HepG2 (cell line): Measurements from ENCODE around the gene DCUN1D2. TPM values are rescaled to one million over a fixed set of nuclear protein-coding genes. Genes with fewer than 3 reads are reported as not detected.

Experiments used
- ARID5B ChIP-seq: IDR thresholded peaks from 2 replicates; pipeline ENCODE4 v1.4.0; 2020; ENCODE audit warnings: mild to moderate bottlenecking, missing genetic modification reagents
- FOXO1 ChIP-seq: sonication (generic); formaldehyde crosslinking; IDR thresholded peaks from 2 replicates; pipeline ENCODE4 v1.4.0; 2020; ENCODE audit warnings: missing genetic modification reagents
- HMGXB4 ChIP-seq, 2 experiments: sonication (generic) in 1 of 2; formaldehyde crosslinking in 1 of 2; IDR thresholded peaks; 2 replicates each; pipeline versions ENCODE4 v1.4.0 to v1.6.1; 2018 to 2020; ENCODE audit warnings: missing genetic modification reagents in 2 of 2, borderline replicate concordance in 1 of 2, low read depth in 1 of 2, mild to moderate bottlenecking in 1 of 2, missing biosample characterization in 1 of 2
- HOXA3 ChIP-seq: sonication (generic); formaldehyde crosslinking; IDR thresholded peaks from 2 replicates; pipeline ENCODE4 v1.5.0; 2020; ENCODE audit warnings: missing genetic modification reagents
- SPEN ChIP-seq: sonication (generic); formaldehyde crosslinking; IDR thresholded peaks from 2 replicates; pipeline ENCODE4 v1.5.1; 2020; ENCODE audit warnings: low read depth, mild to moderate bottlenecking, missing genetic modification reagents
- TRIM22 ChIP-seq: fragments of 450-650 bp; IDR thresholded peaks from 2 replicates; pipeline ENCODE4 v1.6.1; 2017
- USF2 ChIP-seq, 2 experiments: sonication (generic) in 1 of 2; formaldehyde crosslinking in 1 of 2; IDR thresholded peaks; 2 replicates each; pipeline versions ENCODE4 v1.5.1 to v1.6.1; 2011 to 2020; ENCODE audit warnings: borderline replicate concordance in 1 of 2, low read depth in 1 of 2, low read length in 1 of 2, mild to moderate bottlenecking in 1 of 2, missing genetic modification reagents in 1 of 2, moderate library complexity in 1 of 2
- ZKSCAN8 ChIP-seq: IDR thresholded peaks from 2 replicates; pipeline ENCODE4 v1.6.1; 2016; ENCODE audit warnings: borderline replicate concordance, missing genetic modification reagents, missing compliant biosample characterization
- ZNF264 ChIP-seq: sonication (generic); formaldehyde crosslinking; IDR thresholded peaks from 2 replicates; pipeline ENCODE4 v1.4.0; 2020; ENCODE audit warnings: missing genetic modification reagents
- ZNF382 ChIP-seq: sonication (generic); formaldehyde crosslinking; IDR thresholded peaks from 2 replicates; pipeline ENCODE4 v1.5.0; 2020; ENCODE audit warnings: missing genetic modification reagents, mild to moderate bottlenecking, borderline replicate concordance
- ZNF556 ChIP-seq: sonication (generic); formaldehyde crosslinking; IDR thresholded peaks from 2 replicates; pipeline ENCODE4 v1.4.0; 2020; ENCODE audit warnings: mild to moderate bottlenecking, missing genetic modification reagents, borderline replicate concordance
- ZNF713 ChIP-seq: sonication (generic); formaldehyde crosslinking; IDR thresholded peaks from 2 replicates; pipeline ENCODE4 v1.4.0; 2020; ENCODE audit warnings: mild to moderate bottlenecking, missing genetic modification reagents
- ZNF749 ChIP-seq: sonication (generic); formaldehyde crosslinking; IDR thresholded peaks from 2 replicates; pipeline ENCODE4 v1.8.0; 2022; ENCODE audit warnings: mild to moderate bottlenecking, missing genetic modification reagents, moderate library complexity, borderline replicate concordance
- ZNF792 ChIP-seq: IDR thresholded peaks from 2 replicates; pipeline ENCODE4 v1.6.1; 2016
- polyA plus RNA-seq, 8 experiments: library from polyadenylated mRNA; depleted of rRNA in 3 of 8; stranded (reverse) in 7 of 8; unstranded in 1 of 8; fragments of >200 nt; fragmentation: Illumina TruSeq in 4 of 8; extraction: Trizol in 4 of 8; gene quantifications; 2 replicates each; pipeline versions ENCODE4 v1.2.1 to v1.2.3, GENCODE V29; 2011 to 2016; ENCODE audit warnings: low read depth in 4 of 8, missing spikeins in 1 of 8, mixed read lengths in 1 of 8; ENCODE audit not compliant: insufficient read depth in 1 of 8
- total RNA-seq, 5 experiments: library from RNA; depleted of rRNA; stranded (reverse); fragments of >200 nt; fragmentation: Illumina TruSeq; extraction: Trizol; gene quantifications; 2 replicates each; pipeline ENCODE4 v1.2.3, GENCODE V29; 2016; ENCODE audit warnings: low read depth in 1 of 5

Gene DCUN1D2
- total and polyA plus RNA-seq, 2 of the 13 experiments (the other 11 are each of a cell fraction or from before 2014, with no cell fraction given) = 9.1 to 9.6 TPM

GRCh38 chr13:113448885-113449692, 41.4 kb downstream of the DCUN1D2 start (continued):
- TF ChIP-seq ZNF264 (CRISPR knock-in tag) (no peak), HMGXB4 (CRISPR knock-in tag; IDR thresholded peaks at IDR 0.05; ENCODE audit: borderline replicate concordance in 1 of 2, low read depth in 1 of 2) (peak in 1 of 2 experiments; percentile 84; a peak in 2 of 4 replicates), HOXA3 (CRISPR knock-in tag) (peak; percentile 43), ZKSCAN8 (no peak), ARID5B (no peak), ZNF556 (CRISPR knock-in tag) (peak; percentile 90), ZNF792 (CRISPR knock-in tag) (no peak; the same call in 1 of the 2 replicates), ZNF713 (CRISPR knock-in tag) (no peak), TRIM22 (no peak), SPEN (CRISPR knock-in tag) (peak; percentile 75; the same call in 1 of the 2 replicates), ZNF382 (CRISPR knock-in tag) (no peak), ZNF749 (CRISPR knock-in tag) (peak; percentile 55; the same call in 1 of the 2 replicates), FOXO1 (no peak), USF2 (IDR thresholded peaks at IDR 0.05; ENCODE audit: low read depth, low read length) (no peak), USF2 (CRISPR knock-in tag; IDR thresholded peaks at IDR 0.05; ENCODE audit: borderline replicate concordance) (peak; percentile 38; the same call in 1 of the 2 replicates)
